HG03280 (cell line): ENCODE measurements around the gene GSTA2.
"Not testable (repeated sequence)": the region's sequence is repeated elsewhere in the genome, so short reads cannot be mapped to it uniquely, and the experiment has no call there.

Experiments
- ATAC-seq: cut with Tn5 transposase; IDR thresholded peaks from one replicate; pipeline ENCODE4 v1.9.1; 2021; ENCODE audit warnings: mild to moderate bottlenecking, moderate library complexity; ENCODE audit not compliant: unreplicated experiment

The GSTA2 gene

GRCh38 chr6:52763322-52763916 is at the start of gene GSTA2:
TSS of gene GSTA2 (minus strand) at chr6:52763475. CDS start at chr6:52757947, 5,528 bp downstream.
- ATAC-seq: not testable (repeated sequence)

- ATAC-seq: not testable (repeated sequence)
Observed at GRCh38 chr6:52809777-52810176, 46.5 kb upstream of the GSTA2 start.

GRCh38 chr6:52808660-52809059 is 45.4 kb upstream of the GSTA2 start:
- no peak for ATAC-seq

- ATAC-seq: not testable (repeated sequence)
Observed at GRCh38 chr6:52803668-52804255, 40.5 kb upstream of the GSTA2 start, which contains the start of gene GSTA1. TSS of gene GSTA1 (minus strand) at chr6:52803816. CDS start at chr6:52799267, 4,549 bp downstream.

- ATAC-seq: no peak
Observed at GRCh38 chr6:52802806-52803205, 39.5 kb upstream of the GSTA2 start.

GRCh38 chr6:52801188-52801841 is 38.0 kb upstream of the GSTA2 start:
- ATAC-seq: no peak

GRCh38 chr6:52799272-52799671 is 36.0 kb upstream of the GSTA2 start:
- not testable (repeated sequence) for ATAC-seq

GRCh38 chr6:52794366-52794765 is 31.1 kb upstream of the GSTA2 start:
- ATAC-seq: not testable (repeated sequence)

GRCh38 chr6:52790861-52791260 is 27.6 kb upstream of the GSTA2 start:
- ATAC-seq: no peak

GRCh38 chr6:52789658-52790057 is 26.4 kb upstream of the GSTA2 start:
- ATAC-seq: not testable (repeated sequence)

- ATAC-seq: no peak
Observed at GRCh38 chr6:52788478-52788877, 25.2 kb upstream of the GSTA2 start.

GRCh38 chr6:52787917-52788316 is 24.6 kb upstream of the GSTA2 start:
- no peak for ATAC-seq

- no peak for ATAC-seq
Observed at GRCh38 chr6:52786249-52786956, 23.1 kb upstream of the GSTA2 start.

GRCh38 chr6:52782696-52783274 is 19.5 kb upstream of the GSTA2 start:
- not testable (repeated sequence) for ATAC-seq

GRCh38 chr6:52782209-52782608 is 18.9 kb upstream of the GSTA2 start:
- not testable (repeated sequence) for ATAC-seq

- ATAC-seq: no peak
Observed at GRCh38 chr6:52779237-52779636, 16.0 kb upstream of the GSTA2 start.

- not testable (repeated sequence) for ATAC-seq
Observed at GRCh38 chr6:52776711-52777351, 13.6 kb upstream of the GSTA2 start.

GRCh38 chr6:52769399-52769798 is 6.1 kb upstream of the GSTA2 start:
- ATAC-seq: not testable (repeated sequence)

- ATAC-seq: not testable (repeated sequence)
Observed at GRCh38 chr6:52767658-52768057, 4.4 kb upstream of the GSTA2 start.

GRCh38 chr6:52761673-52762491 is 1.4 kb downstream of the GSTA2 start:
- ATAC-seq: not testable (repeated sequence)
